ENCODE results near the gene SMARCB1.
"Not testable (repeated sequence)": the region's sequence is repeated elsewhere in the genome, so short reads cannot be mapped to it uniquely, and the experiment has no call there.

SMARCB1 gene

DNA sequence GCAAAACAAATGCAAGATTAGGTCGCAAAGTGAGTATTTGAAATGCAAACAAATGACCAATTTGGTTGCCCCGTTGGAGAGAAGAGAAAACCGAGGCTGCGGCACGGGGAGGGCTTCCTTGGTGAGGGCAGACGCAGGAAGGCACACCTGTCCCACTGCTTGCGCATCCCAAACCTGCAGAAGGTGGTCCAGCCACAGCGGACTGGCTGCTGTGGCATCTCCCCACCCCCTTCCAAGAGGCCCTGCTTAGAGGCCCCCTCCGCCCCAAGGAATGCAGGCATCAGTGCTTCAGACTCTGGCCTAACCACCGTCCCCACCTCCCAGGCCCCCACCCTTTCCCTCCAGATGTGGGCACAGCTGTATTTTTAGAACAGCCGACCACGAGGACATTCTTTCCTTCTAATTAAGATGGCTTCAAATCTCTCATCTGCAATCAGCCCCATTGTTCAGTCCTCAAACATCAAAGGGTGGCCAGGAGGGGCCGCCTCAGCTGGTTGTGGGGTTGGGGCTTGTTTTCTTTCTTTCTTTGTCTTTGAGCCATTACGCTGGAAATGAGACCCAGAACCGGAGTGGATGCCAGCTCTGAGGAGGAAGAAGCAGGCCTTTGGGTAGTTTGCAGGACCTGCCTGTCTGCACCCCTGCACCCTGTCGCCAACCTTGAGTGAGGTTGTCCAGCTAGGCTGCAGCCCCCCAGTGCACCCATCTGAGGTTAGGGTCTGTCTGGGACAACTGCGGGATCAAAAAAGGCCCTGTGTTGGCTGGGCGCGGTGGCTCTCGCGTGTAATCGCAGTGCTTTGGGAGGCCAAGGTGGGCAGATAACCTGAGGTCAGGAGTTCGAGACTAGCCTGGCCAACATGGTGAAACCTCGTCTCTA, 61.5 kb downstream of the SMARCB1 start:
- no peak for DNase-seq

- peak; percentile 56 for DNase-seq
Observed at GRCh38 chr22:23849009-23850006, 62.5 kb downstream of the SMARCB1 start.

- no peak for DNase-seq
Observed at GRCh38 chr22:23850136-23850611, 63.4 kb downstream of the SMARCB1 start.

GRCh38 chr22:23856721-23857605, 70.2 kb downstream of the SMARCB1 start:
- no peak for DNase-seq

DNA sequence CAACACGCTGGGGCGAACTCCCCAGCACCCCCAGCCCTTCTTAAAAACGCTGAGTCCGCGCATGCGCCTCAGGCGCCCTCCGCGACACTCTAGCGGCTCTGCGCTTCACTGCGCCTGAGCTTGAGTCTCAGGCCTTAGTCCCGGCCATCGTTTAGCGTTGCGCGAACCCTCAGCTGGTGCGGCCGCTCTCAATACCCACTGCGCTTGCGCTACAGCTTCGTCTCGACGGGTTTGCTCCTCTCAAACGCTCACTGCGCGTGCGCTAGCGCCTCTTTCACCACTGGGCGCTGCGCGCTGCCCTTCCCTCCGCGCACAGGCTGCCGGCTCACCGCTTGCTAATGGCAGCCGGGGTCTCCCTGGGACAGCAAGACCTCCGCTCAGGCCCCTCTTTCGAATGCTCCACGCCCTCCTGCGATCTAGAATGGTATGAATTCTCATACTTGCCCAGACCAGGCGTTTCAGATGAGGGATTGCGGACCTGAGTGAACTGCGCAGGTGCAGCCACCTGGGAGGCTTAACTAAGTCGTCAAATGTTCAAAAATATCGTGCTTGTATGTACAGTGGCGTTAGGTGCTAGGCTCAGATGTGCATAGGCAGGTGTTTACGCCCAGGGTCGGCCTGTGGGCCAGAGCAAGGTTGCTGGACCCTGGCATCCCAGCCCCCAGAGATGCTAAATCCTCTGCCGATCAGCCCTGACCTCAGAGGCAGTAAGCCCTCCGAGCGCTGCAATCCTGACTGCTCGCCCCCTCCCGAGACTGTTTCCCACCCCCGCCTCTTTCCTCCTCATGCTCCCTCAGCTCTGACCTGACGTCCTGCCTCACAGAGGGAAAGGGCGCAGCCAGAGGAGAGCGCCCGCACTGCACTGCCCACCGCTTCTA, 71.1 kb downstream of the SMARCB1 start, which contains the start of gene SLC2A11:
Gene SLC2A11, plus strand, starts transcription at position 270 of the 878 bp plus-strand sequence. Its CDS starts 125 bp downstream, at position 395.
- peak; percentile 93 for DNase-seq

- no peak for DNase-seq
Observed at GRCh38 chr22:23858484-23858815, 71.7 kb downstream of the SMARCB1 start.

- no peak for DNase-seq
Observed at GRCh38 chr22:23859201-23859600, 72.4 kb downstream of the SMARCB1 start.

- not testable (repeated sequence) for DNase-seq
Observed at GRCh38 chr22:23860187-23860586, 73.4 kb downstream of the SMARCB1 start.

DNA sequence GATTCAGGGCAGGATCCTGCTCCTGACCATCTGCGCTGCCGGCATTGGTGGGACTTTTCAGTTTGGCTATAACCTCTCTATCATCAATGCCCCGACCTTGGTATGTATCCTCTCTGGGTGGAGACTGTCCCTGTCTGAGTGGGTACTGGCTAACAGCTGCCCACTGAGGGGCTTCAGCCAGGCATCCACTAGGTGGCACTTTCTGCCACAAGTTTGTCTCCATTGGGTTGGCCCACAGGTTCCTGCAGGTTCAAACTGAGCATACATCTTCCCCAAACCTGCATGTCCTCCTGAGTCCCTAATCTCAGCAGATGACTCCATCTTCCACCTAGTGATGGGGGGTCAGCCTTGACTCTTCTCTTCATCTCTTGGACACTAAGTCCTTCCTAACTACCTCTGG, 75.3 kb downstream of the SMARCB1 start:
- DNase-seq, result peak; percentile 56

DNA sequence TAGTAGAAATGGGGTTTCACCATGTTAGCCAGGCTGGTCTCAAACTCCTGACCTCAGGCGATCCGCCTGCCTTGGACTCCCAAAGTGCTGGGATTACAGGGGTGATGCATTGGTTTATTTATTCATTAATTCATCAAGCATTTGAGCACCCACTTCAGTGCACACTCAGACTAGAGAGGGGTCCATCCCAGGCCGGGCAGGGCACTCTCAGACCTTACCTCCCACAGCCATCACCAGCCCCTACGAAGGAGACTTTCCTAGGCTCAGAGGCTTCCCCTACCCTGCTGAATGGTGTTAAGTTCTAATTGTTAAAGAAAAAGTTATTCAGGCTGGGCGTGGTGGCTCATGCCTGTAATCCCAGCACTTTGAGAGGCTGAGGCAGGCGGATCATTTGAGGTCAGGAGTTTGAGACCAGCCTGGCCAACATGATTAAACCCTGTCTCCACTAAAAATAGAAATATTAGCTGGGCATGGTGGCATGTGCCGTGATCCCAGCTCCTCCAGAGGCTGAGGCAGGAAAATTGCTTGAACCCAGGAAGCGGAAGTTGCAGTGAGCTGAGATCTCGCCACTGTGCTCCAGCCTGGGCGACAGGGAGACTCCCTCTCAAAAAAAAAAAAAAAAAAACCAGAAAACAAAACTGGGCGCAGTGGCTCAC, 77.9 kb downstream of the SMARCB1 start:
- not testable (repeated sequence) for DNase-seq

GRCh38 chr22:23868580-23868979, 81.8 kb downstream of the SMARCB1 start:
- no peak for DNase-seq

DNA sequence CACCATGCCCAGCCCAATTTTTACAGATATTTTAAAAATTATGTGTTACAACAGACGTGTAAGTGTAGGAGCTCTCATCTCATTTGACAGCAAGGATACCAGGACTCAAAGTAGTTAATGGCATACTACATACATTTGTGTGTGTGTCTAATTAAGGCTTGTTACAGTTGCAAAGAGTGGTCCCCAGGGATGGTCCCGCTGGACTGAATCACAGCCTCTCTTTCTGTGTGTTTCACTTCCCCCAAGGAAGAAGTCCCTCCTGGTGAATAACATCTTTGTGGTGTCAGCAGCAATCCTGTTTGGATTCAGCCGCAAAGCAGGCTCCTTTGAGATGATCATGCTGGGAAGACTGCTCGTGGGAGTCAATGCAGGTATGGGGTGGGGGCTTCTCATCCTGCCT, 88.1 kb downstream of the SMARCB1 start:
- no peak for DNase-seq

DNA sequence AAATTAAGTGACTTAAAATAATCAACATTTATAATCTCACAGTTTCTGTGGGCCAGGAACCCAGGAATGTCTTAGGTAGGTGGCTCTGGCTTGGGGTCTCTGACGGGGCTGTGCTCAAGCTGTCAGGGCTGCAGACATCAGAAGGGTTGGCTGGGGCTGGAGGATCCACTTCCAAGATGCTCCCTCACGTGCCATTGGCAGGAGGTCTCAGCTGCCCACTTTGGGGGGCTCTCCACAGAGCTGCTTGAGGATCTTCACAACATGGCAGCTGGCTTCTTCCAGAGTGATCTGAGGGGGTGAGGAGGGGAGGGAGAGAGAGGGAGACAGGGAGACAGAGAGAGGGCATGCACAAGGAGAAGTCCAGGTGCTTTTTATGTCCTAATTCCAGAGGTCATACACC, 89.0 kb downstream of the SMARCB1 start:
- DNase-seq, result no peak

- DNase-seq, result no peak
Observed at GRCh38 chr22:23877566-23877965, 90.8 kb downstream of the SMARCB1 start.

GRCh38 chr22:23878219-23878618, 91.5 kb downstream of the SMARCB1 start:
- DNase-seq, result no peak

- DNase-seq, result no peak
Observed at GRCh38 chr22:23882370-23882769, 95.6 kb downstream of the SMARCB1 start.

- no peak for DNase-seq
Observed at GRCh38 chr22:23883658-23884057, 96.9 kb downstream of the SMARCB1 start.

DNA sequence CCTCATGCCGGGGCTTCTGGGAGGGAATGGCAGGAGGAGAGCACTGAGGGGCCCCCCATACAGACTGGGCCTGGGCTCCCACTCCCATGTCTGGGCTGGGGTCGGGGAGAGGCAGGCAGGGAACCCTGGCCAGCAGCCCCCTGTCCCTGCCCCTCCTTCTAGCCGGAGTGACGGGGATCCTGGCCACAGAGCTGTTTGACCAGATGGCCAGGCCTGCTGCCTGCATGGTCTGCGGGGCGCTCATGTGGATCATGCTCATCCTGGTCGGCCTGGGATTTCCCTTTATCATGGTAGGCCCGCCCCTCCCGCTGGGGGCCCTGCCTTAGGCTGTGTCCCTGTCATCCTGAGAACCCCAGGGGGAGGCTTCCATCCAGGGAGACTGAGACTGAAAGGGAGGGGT, 97.4 kb downstream of the SMARCB1 start:
- DNase-seq, result no peak
